ENCODE results near the gene INTS11. TPM values are rescaled to one million over a fixed set of nuclear protein-coding genes. Genes with fewer than 3 reads are reported as not detected.

The INTS11 gene
- total and polyA plus RNA-seq, 2 of the 13 experiments (the other 11 are each of a cell fraction or from before 2014, with no cell fraction given), result 52.8 to 94.8 TPM

DNA sequence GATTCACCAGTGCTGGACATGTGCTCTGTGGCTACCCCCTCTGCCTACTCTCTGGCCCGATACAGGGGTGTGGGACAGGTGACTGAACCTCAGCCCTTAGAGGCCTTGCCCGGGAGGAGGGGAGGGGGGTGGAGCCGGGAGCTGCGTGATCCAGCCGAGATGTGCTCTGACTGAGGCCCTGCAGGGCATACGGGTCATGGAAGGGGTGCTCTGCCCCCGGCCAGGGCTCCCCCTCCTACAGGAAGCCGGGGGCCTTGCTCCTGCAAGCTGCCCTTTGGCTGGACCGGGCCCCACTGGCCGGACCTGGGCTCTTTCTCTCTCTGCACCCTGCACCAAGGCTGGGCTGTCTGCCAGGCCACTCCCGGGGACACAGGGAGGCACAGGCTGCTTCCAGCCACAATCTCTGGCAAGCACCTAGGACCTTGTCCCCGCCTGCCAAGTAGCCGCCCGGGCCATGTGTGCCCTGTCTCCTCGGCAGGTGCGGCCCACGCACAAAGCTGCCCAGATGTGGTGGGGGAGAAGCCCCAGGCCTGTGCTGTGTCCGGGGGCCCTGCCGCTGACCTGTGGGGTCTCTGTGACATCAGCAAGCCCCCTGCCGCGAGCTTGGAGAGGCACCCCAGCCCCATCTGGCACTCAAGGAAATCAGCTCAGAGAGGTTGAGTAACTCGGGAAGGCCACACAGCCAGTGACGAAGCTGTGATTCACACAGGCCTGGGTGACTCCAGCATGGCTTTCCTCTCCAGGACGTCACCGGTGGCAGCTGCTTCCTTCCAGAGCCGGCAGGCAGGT is 42.7 kb downstream of the INTS11 start (continued):
- TF ChIP-seq, protein P1, sequence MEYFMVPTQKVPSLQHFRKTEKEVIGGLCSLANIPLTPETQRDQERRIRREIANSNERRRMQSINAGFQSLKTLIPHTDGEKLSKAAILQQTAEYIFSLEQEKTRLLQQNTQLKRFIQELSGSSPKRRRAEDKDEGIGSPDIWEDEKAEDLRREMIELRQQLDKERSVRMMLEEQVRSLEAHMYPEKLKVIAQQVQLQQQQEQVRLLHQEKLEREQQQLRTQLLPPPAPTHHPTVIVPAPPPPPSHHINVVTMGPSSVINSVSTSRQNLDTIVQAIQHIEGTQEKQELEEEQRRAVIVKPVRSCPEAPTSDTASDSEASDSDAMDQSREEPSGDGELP (IDR thresholded peaks at IDR 0.05; ENCODE audit: borderline replicate concordance, low read depth), result peak; percentile 50; the same call in 1 of the 2 replicates
- TF ChIP-seq, protein P2, sequence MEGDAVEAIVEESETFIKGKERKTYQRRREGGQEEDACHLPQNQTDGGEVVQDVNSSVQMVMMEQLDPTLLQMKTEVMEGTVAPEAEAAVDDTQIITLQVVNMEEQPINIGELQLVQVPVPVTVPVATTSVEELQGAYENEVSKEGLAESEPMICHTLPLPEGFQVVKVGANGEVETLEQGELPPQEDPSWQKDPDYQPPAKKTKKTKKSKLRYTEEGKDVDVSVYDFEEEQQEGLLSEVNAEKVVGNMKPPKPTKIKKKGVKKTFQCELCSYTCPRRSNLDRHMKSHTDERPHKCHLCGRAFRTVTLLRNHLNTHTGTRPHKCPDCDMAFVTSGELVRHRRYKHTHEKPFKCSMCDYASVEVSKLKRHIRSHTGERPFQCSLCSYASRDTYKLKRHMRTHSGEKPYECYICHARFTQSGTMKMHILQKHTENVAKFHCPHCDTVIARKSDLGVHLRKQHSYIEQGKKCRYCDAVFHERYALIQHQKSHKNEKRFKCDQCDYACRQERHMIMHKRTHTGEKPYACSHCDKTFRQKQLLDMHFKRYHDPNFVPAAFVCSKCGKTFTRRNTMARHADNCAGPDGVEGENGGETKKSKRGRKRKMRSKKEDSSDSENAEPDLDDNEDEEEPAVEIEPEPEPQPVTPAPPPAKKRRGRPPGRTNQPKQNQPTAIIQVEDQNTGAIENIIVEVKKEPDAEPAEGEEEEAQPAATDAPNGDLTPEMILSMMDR (CRISPR knock-in tag; IDR thresholded peaks at IDR 0.05), result peak; percentile 29; the same call in 1 of the 2 replicates
- TF ChIP-seq GATA4 (IDR thresholded peaks at IDR 0.05; ENCODE audit: borderline replicate concordance, low read depth) (no peak), ZFP1 (CRISPR knock-in tag; IDR thresholded peaks at IDR 0.05) (no peak), ZNF570 (CRISPR knock-in tag; IDR thresholded peaks at IDR 0.05; ENCODE audit: borderline replicate concordance) (no peak), PHF21A (CRISPR knock-in tag; IDR thresholded peaks at IDR 0.05) (peak; percentile 98), FOXC1 (CRISPR knock-in tag; IDR thresholded peaks at IDR 0.05; ENCODE audit: borderline replicate concordance) (no peak; the same call in 1 of the 2 replicates), ZNF354B (CRISPR knock-in tag; IDR thresholded peaks at IDR 0.05) (no peak), MAFG (CRISPR knock-in tag; IDR thresholded peaks at IDR 0.05) (no peak), PCBP1 (IDR thresholded peaks at IDR 0.05; ENCODE audit: borderline replicate concordance, low read depth, low read length) (no peak), KLF12 (CRISPR knock-in tag; IDR thresholded peaks at IDR 0.05; ENCODE audit: borderline replicate concordance) (no peak), POLR2A (IDR thresholded peaks at IDR 0.05; ENCODE audit: insufficient read depth in 1 of 2, low read depth in 2 of 2, low read length in 2 of 2) (peak in 1 of 2 experiments; percentile 19; a peak in 1 of 4 replicates), JUND (CRISPR knock-in tag; IDR thresholded peaks at IDR 0.05) (no peak; the same call in 1 of the 2 replicates), TOPORS (CRISPR knock-in tag; IDR thresholded peaks at IDR 0.05) (no peak), ZNF350 (CRISPR knock-in tag; IDR thresholded peaks at IDR 0.05; ENCODE audit: borderline replicate concordance, low read depth) (no peak; the same call in 1 of the 2 replicates)
- TF ChIP-seq, protein P3, sequence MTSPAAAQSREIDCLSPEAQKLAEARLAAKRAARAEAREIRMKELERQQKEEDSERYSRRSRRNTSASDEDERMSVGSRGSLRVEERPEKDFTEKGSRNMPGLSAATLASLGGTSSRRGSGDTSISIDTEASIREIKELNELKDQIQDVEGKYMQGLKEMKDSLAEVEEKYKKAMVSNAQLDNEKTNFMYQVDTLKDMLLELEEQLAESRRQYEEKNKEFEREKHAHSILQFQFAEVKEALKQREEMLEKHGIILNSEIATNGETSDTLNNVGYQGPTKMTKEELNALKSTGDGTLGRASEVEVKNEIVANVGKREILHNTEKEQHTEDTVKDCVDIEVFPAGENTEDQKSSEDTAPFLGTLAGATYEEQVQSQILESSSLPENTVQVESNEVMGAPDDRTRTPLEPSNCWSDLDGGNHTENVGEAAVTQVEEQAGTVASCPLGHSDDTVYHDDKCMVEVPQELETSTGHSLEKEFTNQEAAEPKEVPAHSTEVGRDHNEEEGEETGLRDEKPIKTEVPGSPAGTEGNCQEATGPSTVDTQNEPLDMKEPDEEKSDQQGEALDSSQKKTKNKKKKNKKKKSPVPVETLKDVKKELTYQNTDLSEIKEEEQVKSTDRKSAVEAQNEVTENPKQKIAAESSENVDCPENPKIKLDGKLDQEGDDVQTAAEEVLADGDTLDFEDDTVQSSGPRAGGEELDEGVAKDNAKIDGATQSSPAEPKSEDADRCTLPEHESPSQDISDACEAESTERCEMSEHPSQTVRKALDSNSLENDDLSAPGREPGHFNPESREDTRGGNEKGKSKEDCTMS (CRISPR knock-in tag; conservative IDR thresholded peaks at IDR 0.05), result no peak
- TF ChIP-seq, protein P4, sequence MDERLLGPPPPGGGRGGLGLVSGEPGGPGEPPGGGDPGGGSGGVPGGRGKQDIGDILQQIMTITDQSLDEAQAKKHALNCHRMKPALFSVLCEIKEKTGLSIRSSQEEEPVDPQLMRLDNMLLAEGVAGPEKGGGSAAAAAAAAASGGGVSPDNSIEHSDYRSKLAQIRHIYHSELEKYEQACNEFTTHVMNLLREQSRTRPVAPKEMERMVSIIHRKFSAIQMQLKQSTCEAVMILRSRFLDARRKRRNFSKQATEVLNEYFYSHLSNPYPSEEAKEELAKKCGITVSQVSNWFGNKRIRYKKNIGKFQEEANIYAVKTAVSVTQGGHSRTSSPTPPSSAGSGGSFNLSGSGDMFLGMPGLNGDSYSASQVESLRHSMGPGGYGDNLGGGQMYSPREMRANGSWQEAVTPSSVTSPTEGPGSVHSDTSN (CRISPR knock-in tag; IDR thresholded peaks at IDR 0.05), result no peak
- TF ChIP-seq, protein P5, sequence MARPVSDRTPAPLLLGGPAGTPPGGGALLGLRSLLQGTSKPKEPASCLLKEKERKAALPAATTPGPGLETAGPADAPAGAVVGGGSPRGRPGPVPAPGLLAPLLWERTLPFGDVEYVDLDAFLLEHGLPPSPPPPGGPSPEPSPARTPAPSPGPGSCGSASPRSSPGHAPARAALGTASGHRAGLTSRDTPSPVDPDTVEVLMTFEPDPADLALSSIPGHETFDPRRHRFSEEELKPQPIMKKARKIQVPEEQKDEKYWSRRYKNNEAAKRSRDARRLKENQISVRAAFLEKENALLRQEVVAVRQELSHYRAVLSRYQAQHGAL (CRISPR knock-in tag; IDR thresholded peaks at IDR 0.05; ENCODE audit: not compliant biosample characterization), result no peak
